Left cardiac atrium (tissue), 4 donors: ENCODE results near the gene TDP1. TPM values are rescaled to one million over a fixed set of nuclear protein-coding genes. Genes with fewer than 3 reads are reported as not detected.

Source experiments
- ATAC-seq, 2 donors: fragments of 200-7000 bp; cut with Tn5 transposase; one replicate each; pipeline ENCODE4 v1.9.1; 2020; ENCODE audit warnings: mild to moderate bottlenecking in 2 of 2, moderate library complexity in 2 of 2
- DNase-seq: peaks from one replicate; pipeline ENCODE4 v3.0.0-alpha.2; 2020
- intact Hi-C, 2 donors: fragments of 100-400 bp; cut with DNase I; formaldehyde crosslinking; loops; one replicate each; pipeline versions ENCODE4 v1.14.1 to v1.15.1; 2022 to 2023
- total RNA-seq, 2 donors: library from RNA; stranded (reverse); fragmentation: NEBNext Ultra II Directional; extraction: Animal tissue kit (Norgen Biotek cat#: 25700); gene quantifications; one replicate each; pipeline ENCODE4 v1.2.1, GENCODE V29; 2021
- donor health status: DM: no; HTN: yes; CAD: no.
- donor health status: DM: no; HTN: yes; CAD: no; lungs with severe emphysema.
- donor health status: DM: yes; HTN: yes; CAD: no.
- donor health status: Dilated cardiomyopathy.

TDP1 gene
- total RNA-seq, 2 donors from 2014 or later = 4.9 to 6.3 TPM

DNA sequence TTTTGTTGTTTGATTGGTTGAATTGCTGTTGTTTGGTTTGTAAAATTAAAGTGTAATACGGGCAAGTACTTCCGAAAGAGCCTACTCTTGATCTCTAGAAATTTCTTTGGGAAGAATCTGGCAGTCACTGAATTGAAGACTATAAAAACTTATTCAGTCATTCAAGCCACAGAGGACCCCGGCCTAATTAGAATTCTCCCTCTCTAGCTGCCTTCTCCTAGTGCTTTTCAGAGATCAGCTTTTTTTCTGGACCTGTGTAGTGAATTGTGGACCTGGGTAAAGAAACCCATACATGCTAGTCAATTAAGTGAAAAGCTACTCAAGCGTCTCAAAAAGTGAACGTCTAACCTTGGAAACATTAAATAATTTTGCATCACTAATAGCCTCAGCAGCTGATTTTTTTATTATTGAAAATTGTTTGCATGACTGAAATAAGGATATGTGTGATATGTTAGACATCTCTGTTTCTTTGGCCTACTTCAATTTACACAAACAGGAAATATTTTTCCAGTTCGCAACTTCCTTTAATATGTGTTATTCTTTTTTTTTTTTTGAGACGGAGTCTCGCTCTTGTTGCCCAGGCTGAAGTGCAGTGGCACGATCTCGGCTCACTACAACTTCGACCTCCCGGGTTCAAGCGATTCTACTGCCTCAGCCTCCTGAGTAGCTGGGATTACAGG, 28.4 kb upstream of the TDP1 start:
- intact Hi-C loops = no loop called here
- DNase-seq (no peak), ATAC-seq (no peak)

DNA sequence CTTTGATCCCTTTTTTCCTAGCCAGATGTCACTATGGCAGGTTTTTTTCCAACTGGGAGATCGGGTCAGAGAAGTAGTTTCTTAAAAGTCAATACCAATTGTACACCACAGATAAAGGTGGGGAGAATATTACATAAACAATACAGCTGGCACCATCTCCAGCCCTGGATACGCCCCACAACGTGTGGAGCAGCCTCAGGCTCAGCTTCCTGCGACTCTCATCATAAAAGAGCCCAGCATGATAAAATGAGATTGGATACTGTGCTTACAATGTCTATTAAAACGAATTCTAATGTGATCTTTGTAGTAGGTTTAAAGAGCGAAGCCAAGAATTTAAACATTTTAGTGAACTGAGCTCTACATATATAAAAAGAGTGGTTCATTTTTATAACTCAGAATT, 22.7 kb upstream of the TDP1 start:
- no peak for ATAC-seq

DNA sequence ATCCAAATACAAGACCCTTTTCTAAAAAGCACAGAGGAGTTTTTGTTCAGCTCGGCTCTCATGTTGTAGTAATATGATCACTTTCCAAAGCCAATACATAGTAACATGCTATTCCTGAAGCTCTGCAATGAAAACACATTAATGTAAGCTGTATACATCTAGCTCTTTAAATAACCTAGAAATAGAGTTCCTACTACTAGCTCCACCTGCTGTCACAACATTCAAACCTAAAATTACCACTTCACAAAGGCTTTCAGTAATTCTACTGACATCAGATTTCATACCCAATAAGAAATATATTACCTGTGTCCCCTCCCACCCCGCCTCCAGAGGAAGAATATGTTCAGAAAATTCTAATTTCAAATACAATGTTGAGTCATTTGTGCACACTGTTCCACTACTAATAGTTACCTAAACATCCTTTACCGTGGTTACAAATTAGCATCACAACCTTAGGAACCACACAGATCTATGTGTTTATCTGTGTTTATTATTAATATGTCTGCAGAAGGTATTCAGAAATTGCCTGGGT, 19.0 kb upstream of the TDP1 start:
- intact Hi-C loops = no loop called here
- ATAC-seq = no peak
- DNase-seq = no peak

More for the DNA sequence above, 22.7 kb upstream of the TDP1 start:
- intact Hi-C loops = no loop called here
- no peak for DNase-seq

DNA sequence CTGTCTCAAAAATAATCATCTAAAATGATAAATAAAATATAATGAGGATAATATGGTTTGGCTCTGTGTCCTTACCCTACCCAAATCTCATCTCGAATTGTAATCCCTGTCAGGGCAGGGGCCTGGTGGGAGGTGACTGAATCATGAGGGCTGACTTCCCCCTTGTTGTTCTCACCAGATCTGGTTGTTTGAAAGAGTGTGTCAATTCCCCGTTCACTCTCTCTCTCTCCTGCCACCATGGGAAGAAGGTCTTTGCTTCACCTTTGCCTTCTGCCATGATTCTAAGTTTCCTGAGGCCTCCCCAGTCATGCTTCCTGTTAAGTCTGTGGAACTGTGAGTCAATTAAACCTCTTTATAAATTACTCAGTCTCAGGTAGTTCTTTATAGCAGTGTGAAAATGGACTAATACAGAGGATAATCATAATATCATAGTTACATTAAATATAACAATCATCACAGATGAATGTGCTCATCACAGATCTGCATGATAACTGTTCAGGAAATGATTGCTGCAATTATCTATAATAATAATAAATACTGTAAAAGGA, 13.8 kb upstream of the TDP1 start:
- no peak for DNase-seq
- intact Hi-C loops = no loop called here
- ATAC-seq = no peak

DNA sequence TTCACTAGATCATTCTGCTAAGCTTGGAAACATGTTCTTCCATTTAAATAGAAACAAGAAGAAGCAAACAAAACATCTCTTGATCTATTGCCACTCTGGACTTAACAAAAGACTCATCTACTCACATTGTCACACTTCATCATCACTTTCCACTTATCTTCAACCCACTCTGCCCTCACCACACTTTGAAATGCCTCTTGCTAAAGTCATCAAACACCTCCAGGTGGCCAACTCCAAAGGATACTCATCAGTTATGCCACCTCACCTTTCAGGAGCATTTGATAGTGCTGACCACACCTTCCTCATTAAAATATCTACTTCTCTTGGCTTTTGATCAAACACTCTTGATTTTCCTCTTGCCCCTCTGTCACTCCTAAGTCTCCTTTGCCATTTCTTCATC, 8.4 kb upstream of the TDP1 start:
- no peak for DNase-seq
- intact Hi-C loops = no loop called here
- no peak for ATAC-seq

DNA sequence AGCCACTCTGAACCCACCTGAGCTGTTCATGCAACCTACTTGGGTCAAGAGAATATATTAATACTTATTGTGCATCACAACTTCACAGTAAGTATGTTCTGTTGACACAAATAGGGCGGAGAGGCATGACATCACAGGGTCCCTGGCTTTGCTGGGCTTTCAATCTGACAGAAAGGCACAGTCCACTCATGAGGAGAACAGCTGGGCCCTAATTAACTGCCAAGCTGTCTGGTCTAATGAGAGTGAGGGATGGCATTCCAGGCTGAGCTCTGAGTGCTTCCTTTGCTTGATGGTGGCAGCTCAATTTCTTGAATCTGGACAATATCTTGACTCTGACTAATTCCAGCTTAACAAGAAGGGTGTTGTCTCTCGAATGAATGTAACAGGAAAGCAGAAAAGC, 3.2 kb upstream of the TDP1 start:
- DNase-seq (no peak), ATAC-seq (no peak)
- intact Hi-C loops = no loop called here

DNA sequence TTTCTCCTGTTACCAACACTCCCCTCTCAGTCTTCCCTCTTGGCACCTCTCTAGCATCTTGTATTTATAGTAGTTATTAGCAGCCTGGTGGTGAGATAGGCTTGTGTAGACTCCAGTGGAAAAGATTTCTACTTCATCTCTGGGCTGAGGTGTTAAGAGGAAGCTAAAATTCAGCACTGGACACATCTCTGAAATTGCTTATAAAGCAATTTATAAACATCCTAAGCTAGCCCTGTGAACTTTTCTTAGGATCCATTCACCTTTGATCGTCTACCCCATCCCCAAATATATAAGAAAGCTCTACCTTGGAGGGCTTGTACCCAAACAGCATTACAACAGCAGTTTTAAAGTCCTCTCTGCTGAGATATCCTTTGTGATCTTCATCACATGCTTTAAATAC, 2.1 kb upstream of the TDP1 start:
- intact Hi-C loops = no loop called here
- DNase-seq (no peak), ATAC-seq (no peak)

DNA sequence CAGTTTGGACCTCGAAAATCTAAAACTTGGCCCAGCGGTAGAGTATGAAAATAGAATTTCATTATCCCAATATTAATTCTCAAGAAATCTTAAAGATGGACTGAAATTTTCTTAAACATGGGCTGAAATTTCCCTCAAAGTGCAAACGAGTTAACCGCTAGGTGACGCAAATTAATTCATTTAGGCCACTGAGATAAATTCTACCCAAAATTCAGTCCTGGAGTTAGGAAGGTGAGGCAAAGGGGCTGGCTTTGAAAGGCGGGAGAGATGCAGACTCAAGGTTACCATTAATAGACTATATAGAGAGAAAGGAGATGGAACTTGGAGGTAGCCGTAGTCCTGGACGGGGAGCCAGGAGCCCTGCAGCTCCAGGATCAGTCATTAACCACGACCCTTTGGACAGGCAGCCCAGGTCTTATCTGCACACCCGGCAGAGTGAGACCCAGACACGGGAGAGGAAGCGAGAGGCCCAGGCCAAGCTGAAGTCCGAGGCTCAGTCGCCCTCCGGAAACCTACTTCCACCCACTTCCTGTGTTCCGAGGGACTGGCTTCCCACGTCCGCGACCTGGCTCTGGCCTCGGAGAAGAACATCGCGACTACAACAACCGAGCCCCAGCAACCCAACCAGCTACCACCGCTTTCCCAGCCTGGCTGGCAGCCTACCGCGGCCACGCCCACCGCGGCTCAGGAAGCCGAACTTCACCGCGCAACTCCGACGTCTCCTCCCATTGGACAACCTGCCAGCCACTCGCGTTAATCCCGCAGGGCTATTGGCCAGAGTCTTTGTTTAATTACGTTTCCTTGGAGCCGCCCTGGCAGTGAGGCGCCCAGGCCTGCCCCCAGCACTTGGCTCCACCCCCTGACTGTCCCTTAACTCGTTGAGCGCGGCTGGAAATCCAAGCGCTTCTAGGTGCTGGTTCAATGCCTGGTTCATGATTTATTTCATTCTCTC, 1.4 kb upstream of the TDP1 start, which contains the start of gene EFCAB11:
TSS of gene EFCAB11 (minus strand) at position 661 of the 952 bp plus-strand sequence. CDS start at position 591, 70 bp downstream.
- ATAC-seq (peak; percentile 95), DNase-seq (peak; percentile 97)
- intact Hi-C loops = no loop called here

DNA sequence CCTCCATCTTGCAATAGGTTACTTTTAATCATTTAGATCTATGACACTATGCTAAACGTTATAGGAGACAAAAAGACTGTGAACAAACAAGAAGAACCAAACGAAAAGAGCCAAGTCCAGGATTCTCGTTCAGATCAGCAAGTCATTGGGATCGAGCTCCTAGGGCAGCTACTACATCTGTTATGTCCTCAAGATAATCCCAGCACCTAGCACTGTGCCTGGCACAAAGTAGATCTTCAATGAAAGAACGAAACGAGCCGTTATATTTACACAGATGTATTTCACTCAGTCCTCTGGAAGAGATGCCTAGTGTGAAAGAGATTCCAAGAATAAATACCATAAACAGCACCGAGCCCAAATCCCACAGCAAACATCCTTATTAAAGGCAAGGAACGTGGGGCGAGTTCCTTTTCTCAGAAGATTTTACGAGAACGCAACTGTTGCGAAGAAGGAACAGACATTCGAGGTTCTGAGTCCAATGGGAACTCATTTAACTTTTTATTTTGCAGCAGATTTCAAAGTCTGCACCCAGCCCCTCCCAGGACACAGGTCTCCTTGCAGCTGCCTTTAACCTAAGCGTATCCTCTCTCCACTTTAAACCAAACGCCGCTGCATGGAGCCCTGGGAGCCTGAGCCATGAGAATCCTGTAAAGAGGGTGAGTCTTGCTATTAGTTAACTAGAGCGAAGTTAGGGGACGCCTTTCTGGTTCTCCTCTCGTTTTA, 544 bp upstream of the TDP1 start:
- ATAC-seq (peak; percentile 21 to 41), DNase-seq (no peak)
- intact Hi-C loops = no loop called here

DNA sequence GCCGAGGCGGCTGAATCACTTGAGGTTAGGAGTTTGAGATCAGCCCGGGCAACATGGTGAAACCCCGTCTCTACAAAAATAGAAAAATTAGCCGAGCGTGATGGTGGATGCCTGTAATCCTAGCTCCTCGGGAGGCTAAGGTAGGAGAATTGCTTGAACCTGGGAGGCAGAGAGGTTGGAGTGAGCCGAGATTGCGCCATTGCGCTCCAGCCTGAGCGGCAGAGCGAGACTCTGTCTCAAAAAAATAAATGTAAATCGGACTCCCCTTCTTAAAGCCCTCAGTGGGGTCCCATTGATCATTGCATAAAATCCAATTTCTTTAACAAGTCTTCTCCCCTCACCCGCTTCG, 908 bp downstream of the TDP1 start:
- ATAC-seq (no peak), DNase-seq (no peak)
- intact Hi-C loops = no loop called here

DNA sequence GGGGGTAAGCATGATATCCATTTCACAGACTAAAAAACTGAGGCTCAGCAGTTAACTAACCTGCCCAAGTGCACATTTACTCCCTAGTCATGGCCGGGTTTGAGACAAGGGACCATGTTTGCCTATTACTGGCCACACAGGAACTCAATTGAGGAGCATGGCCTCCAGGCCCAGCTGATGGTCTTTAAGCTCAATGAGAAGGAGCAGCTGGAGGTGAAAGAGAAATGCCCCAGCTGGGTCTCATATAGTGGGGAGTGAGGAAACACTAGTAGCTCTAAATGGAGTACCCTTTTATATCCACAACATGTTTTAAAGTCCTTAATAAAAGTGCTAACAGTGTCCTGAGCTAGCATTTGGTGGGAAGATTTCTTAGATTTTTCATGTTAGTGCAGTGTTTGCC, 1.6 kb downstream of the TDP1 start:
- intact Hi-C loops = no loop called here
- ATAC-seq (no peak), DNase-seq (no peak)

DNA sequence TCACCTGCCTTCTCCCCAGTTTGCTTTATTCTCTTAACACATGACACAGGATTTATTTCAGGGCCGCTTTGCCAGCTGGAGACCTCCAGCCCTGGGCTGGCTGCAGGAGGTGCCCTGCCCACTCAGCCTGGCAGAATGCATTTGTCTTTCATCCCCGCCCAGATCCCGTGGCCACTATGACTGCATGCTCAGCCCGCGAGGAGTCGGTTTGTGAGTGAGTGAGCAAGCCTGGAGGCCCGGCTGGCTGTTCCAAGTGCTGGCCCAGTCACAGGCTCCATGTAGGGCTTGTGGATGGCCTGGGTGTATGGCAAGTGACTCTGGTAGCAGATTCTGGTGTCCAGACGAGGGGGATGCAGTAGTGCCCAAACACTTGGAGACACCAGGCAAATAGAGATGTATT, 2.1 kb downstream of the TDP1 start:
- ATAC-seq = no peak
- intact Hi-C loops = no loop called here
- no peak for DNase-seq

DNA sequence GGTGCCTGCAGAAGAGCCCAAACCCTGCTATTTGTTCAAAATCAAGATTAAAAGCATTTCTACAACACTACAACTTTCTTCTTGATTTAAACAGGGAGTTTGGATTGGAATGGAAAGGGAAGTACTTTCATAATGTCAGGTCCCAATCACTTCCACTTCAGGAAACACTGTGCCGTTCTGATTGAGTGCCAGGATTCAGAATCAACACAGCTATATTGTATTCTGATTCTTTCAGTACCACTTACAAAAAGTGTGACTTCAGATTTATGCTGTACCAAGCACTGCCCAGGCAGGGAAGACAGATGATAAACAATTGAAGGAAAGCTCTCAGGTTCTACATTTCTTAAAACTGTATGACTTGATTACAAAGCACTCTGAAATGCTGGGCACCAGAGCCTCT, 3.2 kb downstream of the TDP1 start:
- ATAC-seq = no peak
- intact Hi-C loops = no loop called here
- DNase-seq = no peak

DNA sequence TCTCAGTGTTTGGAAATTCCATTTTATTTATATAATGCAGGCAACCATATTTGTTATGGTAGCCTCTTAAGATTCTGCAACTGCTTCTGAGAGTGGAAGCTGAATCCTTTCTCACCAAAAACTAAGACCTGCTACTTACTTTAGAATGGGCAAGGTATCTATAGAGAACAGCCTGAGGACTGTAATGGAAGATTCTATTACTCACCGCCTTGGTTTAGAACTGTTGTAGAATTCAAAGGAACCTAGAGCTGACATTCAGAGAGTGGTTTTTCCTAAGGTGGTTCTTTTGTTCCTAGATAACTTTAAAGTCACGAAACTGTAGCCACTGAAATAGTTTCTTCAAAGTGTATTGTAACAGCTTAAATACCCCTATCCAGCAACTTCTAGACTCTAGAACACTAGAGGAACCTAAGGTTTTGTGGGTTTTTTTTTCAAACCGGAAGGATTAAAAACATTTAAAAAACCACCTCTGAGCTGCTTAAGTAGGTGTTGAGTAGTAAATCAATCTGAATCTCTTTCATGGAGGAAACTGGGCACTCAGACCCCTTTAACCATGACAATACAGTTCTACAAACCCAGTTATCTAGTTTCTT, 4.2 kb downstream of the TDP1 start:
- intact Hi-C loops = no loop called here
- no peak for DNase-seq

DNA sequence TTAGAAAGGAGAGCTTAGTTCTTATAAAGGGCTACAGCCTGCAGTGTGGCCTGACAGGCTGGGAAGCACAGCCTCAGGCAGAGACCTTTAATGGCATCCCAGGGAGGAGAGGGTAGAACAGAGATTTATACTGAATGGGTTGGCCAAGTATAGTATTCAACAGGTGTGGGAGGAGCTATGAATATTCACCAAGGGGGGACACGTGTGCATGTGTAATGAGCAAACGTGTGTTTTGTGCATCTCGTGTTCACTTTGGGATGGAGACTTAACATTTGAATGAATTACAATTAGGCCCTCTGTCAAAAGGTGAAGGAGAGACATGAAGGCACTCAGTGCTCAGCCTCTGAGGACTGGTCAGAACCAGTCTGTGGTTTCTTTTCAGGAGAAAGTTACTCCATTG, 5.2 kb downstream of the TDP1 start:
- intact Hi-C loops = no loop called here
- no peak for DNase-seq
- ATAC-seq = no peak

More for the DNA sequence above, 4.2 kb downstream of the TDP1 start:
- no peak for ATAC-seq

DNA sequence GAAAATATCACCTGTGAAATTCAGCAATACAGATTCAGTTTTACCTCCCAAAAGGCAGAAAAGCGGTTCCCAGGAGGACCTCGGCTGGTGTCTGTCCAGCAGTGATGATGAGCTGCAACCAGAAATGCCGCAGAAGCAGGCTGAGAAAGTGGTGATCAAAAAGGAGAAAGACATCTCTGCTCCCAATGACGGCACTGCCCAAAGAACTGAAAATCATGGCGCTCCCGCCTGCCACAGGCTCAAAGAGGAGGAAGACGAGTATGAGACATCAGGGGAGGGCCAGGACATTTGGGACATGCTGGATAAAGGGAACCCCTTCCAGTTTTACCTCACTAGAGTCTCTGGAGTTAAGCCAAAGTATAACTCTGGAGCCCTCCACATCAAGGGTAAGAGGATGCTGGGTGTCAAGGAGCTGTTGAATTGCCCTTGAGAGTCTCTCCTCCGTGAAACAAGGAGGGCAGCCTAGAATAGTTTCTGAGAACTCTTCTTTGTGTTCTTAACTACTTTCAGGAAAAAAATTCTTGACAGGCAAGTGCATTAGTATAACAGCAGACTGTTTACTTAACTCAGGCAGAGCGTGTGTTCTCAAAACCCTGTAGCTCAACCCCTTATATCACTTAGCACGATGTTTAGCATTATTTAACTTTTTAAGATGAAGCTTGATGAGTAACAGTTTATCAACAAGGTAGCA, 7.7 kb downstream of the TDP1 start:
- no peak for DNase-seq
- ATAC-seq = no peak
- intact Hi-C loops = no loop called here

DNA sequence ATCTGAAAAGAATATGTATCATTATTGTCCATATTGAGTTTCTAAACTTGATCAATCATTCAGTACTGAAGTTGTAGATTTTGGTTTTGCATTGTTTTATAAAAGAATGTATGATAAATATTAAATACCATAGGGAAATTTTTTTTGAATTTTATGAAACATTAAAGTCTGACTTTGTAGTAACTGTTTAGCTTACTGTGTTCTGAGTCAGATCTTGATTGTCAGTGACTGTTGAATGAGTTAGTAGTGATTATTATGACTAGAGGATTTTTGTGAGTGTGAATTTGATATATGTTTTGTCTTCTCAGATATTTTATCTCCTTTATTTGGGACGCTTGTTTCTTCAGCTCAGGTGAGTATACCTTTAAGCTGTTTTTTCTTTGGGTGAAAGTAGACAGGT, 10.1 kb downstream of the TDP1 start:
- intact Hi-C loops = no loop called here
- DNase-seq = no peak
- ATAC-seq = no peak

DNA sequence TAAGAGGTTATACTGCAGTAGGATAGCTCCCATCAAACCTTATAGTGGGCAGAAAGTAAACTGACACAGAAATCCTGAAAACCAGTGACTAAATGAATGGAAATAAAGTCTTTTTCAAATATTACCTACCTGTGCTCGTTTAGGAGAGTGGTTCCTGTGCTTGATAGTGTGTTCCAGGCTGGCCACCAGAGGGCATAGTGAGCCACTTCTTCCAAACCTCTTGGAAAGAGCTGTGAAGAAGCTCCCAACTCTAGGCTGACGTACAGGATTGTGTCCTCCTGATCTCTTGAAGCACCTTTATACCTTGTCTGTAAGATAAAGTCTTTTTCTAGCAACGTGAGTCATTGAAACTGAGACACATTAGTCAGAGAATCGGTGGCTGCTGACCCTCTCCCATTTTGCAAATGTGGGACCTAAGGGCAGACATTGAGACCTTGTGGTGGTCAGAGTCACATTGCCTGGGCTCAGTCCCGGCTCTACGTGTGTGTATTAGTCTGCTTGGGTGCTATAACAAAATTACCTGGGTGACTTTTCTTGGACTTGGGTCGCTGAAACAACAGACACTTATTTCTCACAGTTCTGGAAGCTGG, 17.6 kb downstream of the TDP1 start:
- ATAC-seq = peak; percentile 87 to 91
- intact Hi-C loops = loop anchor here (1.0 to 5.0 kb wide), 3 partner anchors 84 to 264 kb away; no protein-coding TSS in a partner anchor
- DNase-seq = peak; percentile 68
